NCI-H446 treated with DMSO at 0.1 percent for 48 hours (cell line): Measurements from ENCODE around the gene ARL13B.
A peak's percentile ranks its signal among the peaks of the same experiment; 100 is the strongest.
"Not testable (repeated sequence)": the region's sequence is repeated elsewhere in the genome, so short reads cannot be mapped to it uniquely, and the experiment has no call there.

Source experiments
- DNase-seq: peaks from one replicate; lab custom pipeline; 2025; lab: John Stamatoyannopoulos, UW

ARL13B gene

GRCh38 chr3:94062513-94063404, 82.8 kb downstream of the ARL13B start, which contains the start of the genes DHFR2 and NSUN3:
Gene DHFR2, minus strand, starts transcription at chr3:94062916. Its CDS starts 1,405 bp downstream, at chr3:94061511.
Gene NSUN3, plus strand, starts transcription at chr3:94063061. Its CDS starts 66 bp downstream, at chr3:94063127.
- DNase-seq: peak; percentile 96

- no peak for DNase-seq
These were observed 83.7 kb downstream of the ARL13B start for GRCh38 chr3:94063496-94064119.

- DNase-seq: no peak
These were observed 84.4 kb downstream of the ARL13B start for GRCh38 chr3:94064243-94064860.

- DNase-seq: no peak
These were observed 85.2 kb downstream of the ARL13B start for GRCh38 chr3:94065122-94065521.

GRCh38 chr3:94065819-94066480, 86.0 kb downstream of the ARL13B start:
- no peak for DNase-seq

GRCh38 chr3:94066506-94067500, 86.8 kb downstream of the ARL13B start:
- no peak for DNase-seq

GRCh38 chr3:94069194-94069813, 89.3 kb downstream of the ARL13B start:
- peak; percentile 30 for DNase-seq

GRCh38 chr3:94070341-94070911, 90.5 kb downstream of the ARL13B start:
- DNase-seq: no peak

- no peak for DNase-seq
These were observed 91.8 kb downstream of the ARL13B start for GRCh38 chr3:94071713-94072284.

- DNase-seq: no peak
These were observed 96.1 kb downstream of the ARL13B start for GRCh38 chr3:94076055-94076454.

- DNase-seq: not testable (repeated sequence)
These were observed 100.6 kb downstream of the ARL13B start for GRCh38 chr3:94080552-94080951.

GRCh38 chr3:94081884-94082283, 101.9 kb downstream of the ARL13B start:
- DNase-seq: no peak

- no peak for DNase-seq
These were observed 102.5 kb downstream of the ARL13B start for GRCh38 chr3:94082391-94082937.

- no peak for DNase-seq
These were observed 103.3 kb downstream of the ARL13B start for GRCh38 chr3:94083261-94083660.

GRCh38 chr3:94089126-94089525, 109.2 kb downstream of the ARL13B start:
- no peak for DNase-seq

GRCh38 chr3:94092086-94092485, 112.1 kb downstream of the ARL13B start:
- no peak for DNase-seq

GRCh38 chr3:94093151-94093550, 113.2 kb downstream of the ARL13B start:
- DNase-seq: no peak

GRCh38 chr3:94095111-94095510, 115.2 kb downstream of the ARL13B start:
- no peak for DNase-seq

- no peak for DNase-seq
These were observed 118.5 kb downstream of the ARL13B start for GRCh38 chr3:94098452-94098851.
